Stimulated activated naive B cell treated with anti-CD40 and anti-IgM and Interleukin-4, amounts not matched to agents 10 μg/mL and 1 μg/mL and 100 μg/mL, for 72 hours (primary cell): ENCODE results near the gene ANAPC15.
"Not testable (repeated sequence)": the region's sequence is repeated elsewhere in the genome, so short reads cannot be mapped to it uniquely, and the experiment has no call there.

ENCODE experiments used
- ATAC-seq, 2 donors: fragments of 150-1000 bp; cut with Tn5 transposase; replicated peaks; 2 replicates each; pipeline ENCODE4 v1.10.0; 2021; ENCODE audit warnings: moderate library complexity in 1 of 2
- DNase-seq: peaks from one replicate; pipeline ENCODE4 v3.0.0; 2021
- H3K27ac Mint-ChIP-seq: one replicate; pipeline ENCODE4 v1.8.0; 2022; ENCODE audit warnings: mild to moderate bottlenecking, mixed read lengths
- H3K27me3 Mint-ChIP-seq, 2 donors: one replicate each; pipeline ENCODE4 v1.8.0; 2022; ENCODE audit warnings: mixed read lengths in 2 of 2
- H3K36me3 Mint-ChIP-seq, 2 donors: one replicate each; pipeline ENCODE4 v1.8.0; 2022; ENCODE audit warnings: mixed read lengths in 2 of 2, mild to moderate bottlenecking in 1 of 2
- H3K4me1 Mint-ChIP-seq, 2 donors: one replicate each; pipeline ENCODE4 v1.8.0; 2022; ENCODE audit warnings: mixed read lengths in 2 of 2, mild to moderate bottlenecking in 1 of 2
- H3K4me3 Mint-ChIP-seq, 2 donors: one replicate each; pipeline ENCODE4 v1.8.0; 2022; ENCODE audit warnings: mild to moderate bottlenecking in 2 of 2, mixed read lengths in 2 of 2, moderate library complexity in 1 of 2
- H3K9me3 Mint-ChIP-seq, 2 donors: one replicate each; pipeline ENCODE4 v1.8.0; 2022; ENCODE audit warnings: mixed read lengths in 2 of 2, mild to moderate bottlenecking in 1 of 2

The ANAPC15 gene

DNA sequence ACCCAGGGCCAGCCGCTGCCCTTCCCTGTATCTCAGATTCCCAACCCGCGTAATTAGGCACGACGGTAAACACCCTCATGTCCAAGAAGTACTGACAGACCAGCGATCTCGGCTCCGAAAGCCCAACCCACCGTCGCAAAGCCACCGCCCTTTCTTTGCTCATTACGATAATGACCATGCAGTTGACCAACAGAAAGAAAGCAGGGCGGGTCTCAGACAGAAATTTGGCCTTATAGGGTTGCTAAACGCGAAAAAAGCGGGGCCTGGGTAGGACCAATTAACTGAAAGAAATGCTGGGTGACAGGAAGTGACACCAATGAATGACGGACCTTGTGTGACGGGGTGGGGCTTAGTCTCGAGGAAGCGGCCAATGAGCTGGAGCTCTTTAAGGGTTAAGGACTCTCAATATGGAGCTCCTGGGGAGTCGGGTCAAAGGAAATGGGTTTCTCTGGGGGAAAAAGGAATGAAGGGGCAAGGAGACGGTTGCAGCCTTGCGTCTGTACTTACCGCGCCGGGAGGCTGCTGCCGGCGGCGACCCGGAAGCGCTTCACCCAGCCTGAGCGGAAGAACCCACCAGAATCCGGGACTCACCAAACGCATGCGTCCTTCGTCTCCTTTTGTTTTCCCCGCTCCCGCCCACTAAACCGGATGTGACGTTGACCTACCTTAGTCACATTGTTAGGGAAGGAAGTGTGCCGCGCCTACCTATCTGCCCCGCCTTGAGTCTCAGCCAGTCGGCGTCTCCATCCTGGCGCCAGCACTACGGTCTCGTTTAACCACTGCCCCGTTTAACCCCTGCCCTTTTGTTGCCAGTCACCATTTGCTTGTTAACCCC is at the start of gene ANAPC15:
TSS of gene ANAPC15 (minus strand) at position 553 of the 835 bp plus-strand sequence. CDS start 1,419 bp downstream, outside the sequence.
- ATAC-seq, result peak; percentile 92
- H3K27me3 Mint-ChIP-seq, result peaks cover 8 to 15% of the 10 kb centered on the region in 2 donors
- H3K36me3 Mint-ChIP-seq, result peaks cover 14 to 18% of the 10 kb centered on the region in 2 donors

DNA sequence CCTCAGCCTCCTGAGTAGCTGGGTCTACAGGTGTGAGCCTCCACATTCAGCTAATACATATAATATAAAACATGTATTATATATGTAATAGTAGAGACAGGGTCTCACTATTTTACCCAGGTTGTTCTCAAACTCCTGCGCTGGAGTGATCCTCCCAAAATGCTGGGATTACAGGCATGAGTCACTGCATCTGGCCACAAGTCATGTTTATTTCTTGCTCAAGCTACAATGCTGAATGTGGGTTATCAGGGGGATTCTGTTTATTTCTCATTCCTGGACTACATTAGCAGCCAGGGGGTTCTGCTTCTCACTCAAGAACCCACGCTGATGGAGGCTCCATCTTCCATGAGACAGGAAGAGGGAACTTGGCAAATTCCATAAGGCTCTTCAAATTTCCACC is 47.8 kb upstream of the ANAPC15 start:
- Mint-ChIP-seq H3K27me3 (peaks cover 17 to 19% of the 10 kb centered on the region in 2 donors), H3K36me3 (no peaks in the 10 kb centered on the region), H3K4me3 (no peak overlapping the region), H3K4me1 (no peaks in the 10 kb centered on the region), H3K27ac (no peak overlapping the region), H3K9me3 (no peaks in the 10 kb centered on the region)
- DNase-seq, result no peak
- ATAC-seq, result no peak

More for the DNA sequence above, at the start of gene ANAPC15:
- Mint-ChIP-seq H3K9me3 (no peaks in the 10 kb centered on the region), H3K4me1 (peaks cover 16 to 17% of the 10 kb centered on the region in 2 donors), H3K27ac (peak within 1 kb of the TSS; percentile 99), H3K4me3 (peak within 1 kb of the TSS; percentile 88 to 96)
- DNase-seq, result peak; percentile 98

DNA sequence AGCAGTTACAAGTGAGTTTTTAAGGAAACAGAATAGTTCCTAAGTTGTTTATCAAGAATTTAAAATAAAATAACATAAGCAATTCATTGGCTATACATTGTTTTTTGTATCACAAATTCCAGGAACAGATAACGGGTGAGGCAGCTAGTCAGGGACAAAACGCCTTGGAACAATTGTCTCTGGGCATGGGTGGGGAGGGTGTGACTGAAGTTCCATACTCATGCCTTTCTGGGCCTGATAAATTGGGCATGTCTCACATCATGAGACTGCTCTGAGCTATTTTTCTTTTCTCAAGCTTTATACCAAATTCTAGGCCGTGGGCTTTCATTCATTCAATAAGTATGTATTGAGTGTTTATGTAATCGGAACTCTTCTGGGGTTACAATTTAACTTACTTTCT is 44.6 kb upstream of the ANAPC15 start:
- Mint-ChIP-seq H3K9me3 (no peaks in the 10 kb centered on the region), H3K4me1 (no peaks in the 10 kb centered on the region), H3K27me3 (peaks cover 17 to 20% of the 10 kb centered on the region in 2 donors), H3K4me3 (no peak overlapping the region), H3K36me3 (no peaks in the 10 kb centered on the region), H3K27ac (no peak overlapping the region)
- ATAC-seq, result no peak
- DNase-seq, result no peak

DNA sequence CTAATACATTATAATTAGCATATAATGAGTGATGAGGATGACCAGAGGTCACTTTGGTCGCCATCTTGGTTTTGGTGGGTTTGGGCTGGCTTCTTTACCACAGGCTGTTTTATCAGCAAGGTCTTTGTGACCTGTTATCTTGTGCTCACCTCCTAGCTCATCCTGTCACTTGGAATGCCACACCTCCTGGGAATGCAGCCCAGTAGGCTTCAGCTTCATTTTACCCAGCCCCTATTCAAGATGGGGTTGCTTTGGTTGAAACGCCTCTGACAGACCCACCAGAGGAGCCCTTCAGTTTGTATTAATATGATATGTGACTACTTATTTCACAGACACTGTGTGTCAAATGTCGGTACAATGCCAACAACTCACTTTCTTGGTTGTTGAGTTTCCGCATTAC is 43.3 kb upstream of the ANAPC15 start:
- Mint-ChIP-seq H3K27me3 (peaks cover 10 to 17% of the 10 kb centered on the region in 2 donors), H3K27ac (no peak overlapping the region), H3K9me3 (no peaks in the 10 kb centered on the region), H3K36me3 (no peaks in the 10 kb centered on the region), H3K4me1 (no peaks in the 10 kb centered on the region), H3K4me3 (no peak overlapping the region)
- ATAC-seq (no peak), DNase-seq (no peak)

DNA sequence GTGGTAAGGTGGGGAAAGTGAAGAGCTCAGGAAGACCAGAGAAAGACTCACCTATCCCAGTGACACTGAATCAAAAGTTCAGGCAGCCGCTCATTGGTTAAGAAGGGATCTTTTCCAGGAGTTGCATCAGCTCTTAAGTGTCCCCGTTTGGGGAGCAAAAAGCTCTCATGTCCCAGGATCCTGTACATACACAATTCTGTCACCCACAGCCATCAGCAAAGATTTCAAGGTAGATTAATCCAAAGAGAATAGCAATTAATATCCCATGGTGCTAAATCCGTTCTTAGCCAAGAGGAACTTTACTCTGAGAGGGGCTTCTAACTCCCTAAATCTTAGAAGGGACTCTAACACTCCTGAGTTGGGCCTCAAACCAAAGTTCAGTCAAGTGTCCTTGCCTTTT is 42.3 kb upstream of the ANAPC15 start:
- Mint-ChIP-seq H3K27me3 (peaks cover 10 to 17% of the 10 kb centered on the region in 2 donors), H3K4me3 (no peak overlapping the region), H3K4me1 (no peaks in the 10 kb centered on the region), H3K27ac (no peak overlapping the region), H3K36me3 (no peaks in the 10 kb centered on the region), H3K9me3 (no peaks in the 10 kb centered on the region)
- DNase-seq (no peak), ATAC-seq (no peak)

DNA sequence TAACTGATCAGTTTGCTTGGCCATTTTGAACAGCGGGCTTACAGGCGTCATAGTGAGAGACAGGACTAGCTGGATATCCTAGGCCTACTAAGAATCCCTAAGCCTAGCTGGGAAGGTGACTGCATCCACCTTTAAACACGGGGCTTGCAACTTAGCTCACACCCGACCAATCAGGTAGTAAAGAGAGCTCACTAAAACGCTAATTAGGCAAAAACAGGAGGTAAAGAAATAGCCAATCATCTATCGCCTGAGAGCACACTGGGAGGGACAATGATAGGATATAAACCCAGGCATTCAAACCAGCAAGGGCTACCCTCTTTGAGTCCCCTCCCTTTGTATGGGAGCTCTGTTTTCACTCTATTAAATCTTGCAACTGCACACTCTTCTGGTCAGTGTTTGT is 41.4 kb upstream of the ANAPC15 start:
- DNase-seq, ATAC-seq, H3K4me1 Mint-ChIP-seq, H3K4me3 Mint-ChIP-seq, H3K36me3 Mint-ChIP-seq, H3K27ac Mint-ChIP-seq, H3K9me3 Mint-ChIP-seq: not testable (repeated sequence)
- H3K27me3 Mint-ChIP-seq, result peaks cover under 1 to 14% of the 10 kb centered on the region in 2 donors

DNA sequence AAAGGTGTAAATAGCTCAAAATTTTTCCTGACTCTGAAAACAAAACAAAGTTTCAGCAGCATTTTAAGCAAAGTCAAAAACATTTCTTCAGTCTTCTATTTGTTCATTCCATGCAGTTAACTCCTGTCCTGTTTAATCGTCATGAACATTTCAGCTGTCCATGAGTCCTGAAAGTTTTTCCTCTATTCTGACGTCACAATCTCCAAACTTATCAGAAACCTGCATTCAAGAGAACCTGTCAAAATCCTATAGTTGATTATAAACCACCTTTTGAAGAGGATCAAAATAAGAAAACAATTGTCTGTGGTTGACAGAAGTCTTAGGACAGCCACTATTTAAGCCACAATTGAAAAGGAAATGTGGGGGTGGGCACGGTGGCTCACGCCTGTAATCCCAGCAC is 38.4 kb upstream of the ANAPC15 start:
- no peak for ATAC-seq
- Mint-ChIP-seq H3K27me3 (peaks cover 0 to 7% of the 10 kb centered on the region in 2 donors), H3K4me3 (no peak overlapping the region)

DNA sequence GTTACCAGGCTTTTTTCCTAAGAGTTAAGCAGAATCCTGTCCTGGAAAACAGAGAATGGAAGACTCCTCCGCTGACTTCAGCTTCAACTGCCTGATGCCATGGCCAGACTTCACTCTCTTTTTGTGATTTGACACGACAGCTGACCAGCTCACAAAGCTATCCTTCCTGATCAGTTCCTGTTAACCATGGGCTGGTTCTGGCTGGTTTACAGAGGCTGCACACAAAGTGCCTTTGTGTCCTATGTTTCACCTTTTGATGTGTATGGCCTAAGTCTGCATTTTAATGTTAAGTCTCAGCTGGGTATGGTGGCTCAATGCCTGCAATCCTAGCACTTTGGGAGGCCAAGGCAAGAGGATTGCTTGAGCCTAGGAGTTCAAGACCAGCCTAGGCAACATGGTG is 34.1 kb upstream of the ANAPC15 start:
- DNase-seq, result no peak
- Mint-ChIP-seq H3K4me3 (no peak overlapping the region), H3K9me3 (no peaks in the 10 kb centered on the region), H3K27me3 (peaks cover 5 to 6% of the 10 kb centered on the region in 2 donors), H3K4me1 (peaks cover 2 to 4% of the 10 kb centered on the region in 2 donors), H3K36me3 (no peaks in the 10 kb centered on the region), H3K27ac (no peak overlapping the region)
- no peak for ATAC-seq

More for the DNA sequence above, 38.4 kb upstream of the ANAPC15 start:
- no peak overlapping the region for H3K27ac Mint-ChIP-seq
- H3K4me1 Mint-ChIP-seq, result no peaks in the 10 kb centered on the region
- no peaks in the 10 kb centered on the region for H3K36me3 Mint-ChIP-seq
- H3K9me3 Mint-ChIP-seq, result no peaks in the 10 kb centered on the region
- DNase-seq, result no peak

DNA sequence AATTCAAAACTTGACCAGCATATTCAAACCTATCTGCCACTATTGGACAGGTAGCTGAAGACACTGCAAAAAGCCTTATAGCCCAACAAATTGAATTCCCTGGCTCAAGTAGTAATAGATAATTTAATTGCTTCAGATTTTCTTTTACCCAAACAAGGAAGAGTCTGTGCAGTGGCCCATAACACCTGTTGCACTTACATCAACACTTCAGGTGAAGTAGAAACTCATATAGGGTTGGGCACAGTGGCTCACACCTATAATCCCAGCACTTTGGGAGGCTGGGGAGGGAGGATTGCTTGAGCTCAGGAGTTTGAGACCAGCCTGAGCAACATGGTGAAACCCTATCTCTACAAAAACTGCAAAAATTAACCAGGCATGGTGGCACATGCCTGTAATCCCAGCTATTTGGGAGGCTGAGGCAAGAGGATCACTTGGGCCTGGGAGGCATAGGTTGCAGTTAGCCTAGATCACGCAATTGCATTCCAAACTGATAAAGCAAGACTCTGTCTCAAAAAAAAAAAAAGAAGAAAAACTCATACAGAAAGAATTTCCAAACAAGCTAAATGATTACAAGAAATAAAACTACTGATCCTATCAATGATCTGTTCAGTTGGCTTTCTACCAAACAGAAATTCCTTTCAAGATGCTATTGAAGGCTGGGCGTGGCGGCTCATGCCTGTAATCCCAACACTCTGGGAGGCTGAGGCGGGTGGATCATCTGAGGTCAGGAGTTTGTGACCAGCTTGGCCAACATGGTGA is 32.5 kb upstream of the ANAPC15 start:
- H3K9me3 Mint-ChIP-seq, result no peaks in the 10 kb centered on the region
- DNase-seq, result no peak
- H3K36me3 Mint-ChIP-seq, result no peaks in the 10 kb centered on the region
- H3K4me3 Mint-ChIP-seq, result no peak overlapping the region
- no peak overlapping the region for H3K27ac Mint-ChIP-seq
- peaks cover 2 to 4% of the 10 kb centered on the region in 2 donors for H3K4me1 Mint-ChIP-seq
- H3K27me3 Mint-ChIP-seq, result peaks cover 14 to 15% of the 10 kb centered on the region in 2 donors
- ATAC-seq, result no peak

DNA sequence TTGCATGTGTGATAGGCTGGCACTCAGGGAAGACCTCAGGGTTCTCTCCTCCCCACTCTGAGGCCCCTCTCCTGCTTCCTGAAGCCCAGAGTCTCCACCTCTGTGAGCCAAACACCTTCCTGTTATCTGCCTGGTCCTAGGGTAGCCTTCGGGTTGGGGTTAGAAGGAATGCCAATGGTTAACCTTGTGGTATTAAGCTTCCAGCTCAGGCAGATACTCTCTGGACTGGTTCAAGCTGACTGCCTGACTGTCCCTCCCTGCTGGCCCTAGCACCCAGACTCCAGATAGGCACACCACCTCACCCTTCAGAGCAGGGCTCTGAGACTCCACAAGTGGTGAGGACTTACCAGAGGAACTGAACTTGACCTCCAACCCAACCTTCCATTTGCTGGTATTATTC is 30.0 kb upstream of the ANAPC15 start:
- H3K9me3 Mint-ChIP-seq, H3K4me1 Mint-ChIP-seq, DNase-seq, ATAC-seq, H3K36me3 Mint-ChIP-seq, H3K27ac Mint-ChIP-seq, H3K4me3 Mint-ChIP-seq: not testable (repeated sequence)
- peaks cover 18 to 19% of the 10 kb centered on the region in 2 donors for H3K27me3 Mint-ChIP-seq

DNA sequence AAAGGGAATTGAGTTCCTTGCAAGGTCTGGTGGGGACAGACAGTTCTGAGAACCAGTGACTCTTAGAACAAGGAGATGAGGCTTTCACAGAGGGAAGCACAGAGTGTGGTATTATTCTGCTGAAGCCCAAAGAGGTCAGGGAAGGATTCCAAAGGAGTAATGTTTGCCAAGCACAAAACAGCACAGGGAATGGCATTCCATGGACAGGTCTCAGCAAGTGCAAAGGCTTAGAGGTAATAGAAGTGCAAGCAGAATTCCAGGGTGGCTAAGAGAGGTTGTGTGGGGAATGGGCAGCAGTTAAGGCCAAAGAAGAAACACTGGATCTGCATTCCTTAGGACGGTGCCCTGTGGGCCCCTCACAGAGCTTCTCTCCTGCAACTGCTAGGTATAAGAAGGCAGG is 29.6 kb upstream of the ANAPC15 start:
- DNase-seq, H3K27ac Mint-ChIP-seq, H3K9me3 Mint-ChIP-seq, H3K4me1 Mint-ChIP-seq, H3K4me3 Mint-ChIP-seq, ATAC-seq, H3K36me3 Mint-ChIP-seq: not testable (repeated sequence)
- peaks cover 18 to 19% of the 10 kb centered on the region in 2 donors for H3K27me3 Mint-ChIP-seq

DNA sequence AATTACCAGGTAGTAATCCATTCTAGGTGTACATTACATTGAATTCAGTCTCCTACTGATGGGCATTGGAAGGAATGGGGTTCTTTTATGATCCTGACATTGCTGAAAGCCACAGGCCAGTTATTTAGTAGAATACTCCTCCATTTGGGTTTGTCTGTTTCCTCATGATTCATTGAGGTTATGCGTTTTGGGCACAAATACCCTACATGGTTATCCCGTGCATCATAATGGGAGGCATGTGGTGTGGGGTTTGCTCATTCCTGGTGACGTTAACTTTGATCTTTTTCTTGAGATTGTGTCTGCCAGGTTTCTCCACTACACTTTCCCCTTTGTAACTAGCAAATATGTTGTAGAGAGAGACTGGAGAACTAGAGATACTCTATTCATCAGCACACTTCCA is 28.6 kb upstream of the ANAPC15 start:
- Mint-ChIP-seq H3K4me3 (no peak overlapping the region), H3K4me1 (peaks cover 4 to 12% of the 10 kb centered on the region in 2 donors), H3K27me3 (peaks cover 18 to 19% of the 10 kb centered on the region in 2 donors), H3K9me3 (no peaks in the 10 kb centered on the region), H3K27ac (no peak overlapping the region), H3K36me3 (no peaks in the 10 kb centered on the region)
- DNase-seq, result no peak
- no peak for ATAC-seq

DNA sequence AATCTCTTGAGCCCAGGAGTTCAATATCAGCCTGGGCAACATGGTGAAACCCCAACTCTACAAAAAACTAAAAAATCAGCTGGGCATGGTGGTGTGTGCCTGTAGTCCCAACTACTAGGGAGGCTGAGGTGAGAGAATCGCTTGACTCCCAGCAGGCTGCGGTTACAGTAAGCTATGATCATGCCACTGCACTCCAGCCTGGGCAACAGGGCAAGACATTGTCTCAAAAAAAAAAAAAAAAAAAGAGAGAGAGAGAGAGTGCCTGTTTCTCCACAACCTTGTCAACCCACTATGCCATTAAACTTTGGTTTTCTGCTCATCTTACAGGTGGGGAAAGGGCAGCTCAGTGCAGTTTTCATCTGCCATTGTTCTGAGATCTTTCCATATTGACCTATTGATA is 28.2 kb upstream of the ANAPC15 start:
- Mint-ChIP-seq H3K4me1 (peaks cover 4 to 14% of the 10 kb centered on the region in 2 donors), H3K9me3 (no peaks in the 10 kb centered on the region), H3K27me3 (peaks cover 18 to 19% of the 10 kb centered on the region in 2 donors), H3K27ac (no peak overlapping the region), H3K36me3 (no peaks in the 10 kb centered on the region), H3K4me3 (no peak overlapping the region)
- ATAC-seq (no peak), DNase-seq (no peak)

DNA sequence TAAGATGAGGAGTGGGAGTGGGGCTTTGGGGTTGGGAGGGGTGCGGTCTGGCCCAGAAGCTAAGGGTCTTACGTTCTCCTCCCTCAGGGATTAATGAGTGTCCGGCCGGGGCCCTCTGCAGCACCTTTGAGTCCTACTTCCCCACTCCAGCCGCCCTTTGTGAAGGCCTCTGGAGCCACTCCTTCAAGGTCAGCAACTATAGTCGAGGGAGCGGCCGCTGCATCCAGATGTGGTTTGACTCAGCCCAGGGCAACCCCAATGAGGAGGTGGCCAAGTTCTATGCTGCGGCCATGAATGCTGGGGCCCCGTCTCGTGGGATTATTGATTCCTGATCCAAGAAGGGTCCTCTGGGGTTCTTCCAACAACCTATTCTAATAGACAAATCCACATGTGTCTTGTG is 27.0 kb upstream of the ANAPC15 start:
- DNase-seq (no peak), ATAC-seq (no peak)
- no peak overlapping the region for H3K27ac Mint-ChIP-seq
- no peaks in the 10 kb centered on the region for H3K36me3 Mint-ChIP-seq
- no peak overlapping the region for H3K4me3 Mint-ChIP-seq
- no peaks in the 10 kb centered on the region for H3K9me3 Mint-ChIP-seq
- peaks cover 4 to 14% of the 10 kb centered on the region in 2 donors for H3K4me1 Mint-ChIP-seq
- H3K27me3 Mint-ChIP-seq, result peaks cover 22 to 28% of the 10 kb centered on the region in 2 donors
